ENCODE measurements around the gene C11orf16. TPM values are rescaled to one million over a fixed set of nuclear protein-coding genes. Genes with fewer than 3 reads are reported as not detected.

The C11orf16 gene
- total RNA-seq, 1 donor from 2014 or later, result not detected

DNA sequence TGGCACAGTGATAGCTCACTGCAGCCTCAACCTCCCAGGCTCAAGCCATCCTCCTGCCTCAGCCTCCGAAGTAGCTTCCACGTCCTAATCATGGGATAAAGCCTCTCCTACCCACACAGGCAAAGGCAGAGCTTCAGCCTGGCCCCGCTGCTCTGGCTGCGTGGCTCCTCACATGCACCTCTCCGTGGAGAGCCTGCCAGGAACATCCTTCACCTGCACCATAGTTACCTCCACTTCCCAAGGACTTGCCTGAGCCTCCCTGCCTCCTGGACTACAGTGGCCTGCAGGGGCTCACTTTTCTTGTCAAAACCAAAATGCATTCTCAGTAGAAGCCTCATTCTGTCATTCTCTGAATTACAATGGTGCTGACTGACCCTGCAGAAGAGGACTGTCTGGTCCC lies 6.5 kb downstream of the C11orf16 start:
- Histone ChIP-seq H3K36me3 (ENCODE audit: control insufficient read depth, insufficient read depth, low read length) (no peaks in the 10 kb centered on the region), H3K27me3 (ENCODE audit: control insufficient read depth, insufficient read depth, low read length) (no peaks in the 10 kb centered on the region), H3K4me3 (ENCODE audit: low read depth, low read length) (no peak overlapping the region)
- TF ChIP-seq, protein P1, sequence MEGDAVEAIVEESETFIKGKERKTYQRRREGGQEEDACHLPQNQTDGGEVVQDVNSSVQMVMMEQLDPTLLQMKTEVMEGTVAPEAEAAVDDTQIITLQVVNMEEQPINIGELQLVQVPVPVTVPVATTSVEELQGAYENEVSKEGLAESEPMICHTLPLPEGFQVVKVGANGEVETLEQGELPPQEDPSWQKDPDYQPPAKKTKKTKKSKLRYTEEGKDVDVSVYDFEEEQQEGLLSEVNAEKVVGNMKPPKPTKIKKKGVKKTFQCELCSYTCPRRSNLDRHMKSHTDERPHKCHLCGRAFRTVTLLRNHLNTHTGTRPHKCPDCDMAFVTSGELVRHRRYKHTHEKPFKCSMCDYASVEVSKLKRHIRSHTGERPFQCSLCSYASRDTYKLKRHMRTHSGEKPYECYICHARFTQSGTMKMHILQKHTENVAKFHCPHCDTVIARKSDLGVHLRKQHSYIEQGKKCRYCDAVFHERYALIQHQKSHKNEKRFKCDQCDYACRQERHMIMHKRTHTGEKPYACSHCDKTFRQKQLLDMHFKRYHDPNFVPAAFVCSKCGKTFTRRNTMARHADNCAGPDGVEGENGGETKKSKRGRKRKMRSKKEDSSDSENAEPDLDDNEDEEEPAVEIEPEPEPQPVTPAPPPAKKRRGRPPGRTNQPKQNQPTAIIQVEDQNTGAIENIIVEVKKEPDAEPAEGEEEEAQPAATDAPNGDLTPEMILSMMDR (IDR thresholded peaks at IDR 0.05; ENCODE audit: insufficient read depth, low read length, severe bottlenecking), result no peak
- FAIRE-seq, result no peak
- DNase-seq (ENCODE audit: low read depth), result no peak

- no peaks in the 10 kb centered on the region for H3K27me3 ChIP-seq (ENCODE audit: control insufficient read depth, insufficient read depth, low read length)
- FAIRE-seq (no peak), DNase-seq (ENCODE audit: low read depth) (no peak)
- no peaks in the 10 kb centered on the region for H3K36me3 ChIP-seq (ENCODE audit: control insufficient read depth, insufficient read depth, low read length)
- H3K4me3 ChIP-seq (ENCODE audit: low read depth, low read length), result no peak overlapping the region
- TF ChIP-seq, protein P1 (IDR thresholded peaks at IDR 0.05; ENCODE audit: insufficient read depth, low read length, severe bottlenecking), result no peak
Observed at GRCh38 chr11:8925711-8926110, 7.0 kb downstream of the C11orf16 start.

DNA sequence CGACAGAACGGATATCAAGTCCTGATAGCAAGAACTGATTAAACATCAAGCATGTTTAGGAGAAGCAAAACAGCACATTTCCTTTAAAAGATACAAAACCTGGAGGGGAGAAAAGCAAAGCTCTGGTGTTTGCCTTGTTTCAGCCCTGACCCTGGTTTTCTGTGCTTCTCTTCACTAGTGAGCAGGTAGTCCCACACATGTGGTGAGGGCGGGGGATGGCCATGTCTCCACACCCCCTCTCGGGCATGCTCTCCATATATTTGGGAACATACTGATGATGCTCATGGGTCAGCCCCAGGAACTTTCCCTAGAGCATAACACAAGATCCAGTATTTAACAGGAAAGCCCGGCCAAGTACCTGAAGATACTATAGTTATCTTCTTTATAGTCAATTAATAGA lies 10.1 kb downstream of the C11orf16 start:
- no peak overlapping the region for H3K4me3 ChIP-seq (ENCODE audit: low read depth, low read length)
- no peak for FAIRE-seq
- TF ChIP-seq, protein P1 (IDR thresholded peaks at IDR 0.05; ENCODE audit: insufficient read depth, low read length, severe bottlenecking), result no peak
- no peaks in the 10 kb centered on the region for H3K27me3 ChIP-seq (ENCODE audit: control insufficient read depth, insufficient read depth, low read length)
- DNase-seq (ENCODE audit: low read depth), result no peak
- H3K36me3 ChIP-seq (ENCODE audit: control insufficient read depth, insufficient read depth, low read length), result peaks cover 1% of the 10 kb centered on the region

GRCh38 chr11:8917157-8917825 lies 15.5 kb downstream of the C11orf16 start:
- TF ChIP-seq, protein P1 (IDR thresholded peaks at IDR 0.05; ENCODE audit: insufficient read depth, low read length, severe bottlenecking), result no peak
- H3K4me3 ChIP-seq (ENCODE audit: low read depth, low read length), result no peak overlapping the region
- peak; percentile 57 for DNase-seq (ENCODE audit: low read depth)
- H3K27me3 ChIP-seq (ENCODE audit: control insufficient read depth, insufficient read depth, low read length), result no peaks in the 10 kb centered on the region
- H3K36me3 ChIP-seq (ENCODE audit: control insufficient read depth, insufficient read depth, low read length), result peaks cover 2% of the 10 kb centered on the region
- no peak for FAIRE-seq

GRCh38 chr11:8914661-8915018 lies 18.1 kb downstream of the C11orf16 start:
- TF ChIP-seq, protein P1 (IDR thresholded peaks at IDR 0.05; ENCODE audit: insufficient read depth, low read length, severe bottlenecking), result no peak
- Histone ChIP-seq H3K27me3 (ENCODE audit: control insufficient read depth, insufficient read depth, low read length) (no peaks in the 10 kb centered on the region), H3K36me3 (ENCODE audit: control insufficient read depth, insufficient read depth, low read length) (peaks cover 1% of the 10 kb centered on the region), H3K4me3 (ENCODE audit: low read depth, low read length) (no peak overlapping the region)
- DNase-seq (ENCODE audit: low read depth), result no peak
- FAIRE-seq, result no peak
